ENCODE data around the gene LILRA5.

Gene LILRA5

GRCh38 chr19:54319892-54320670, 7.1 kb upstream of the LILRA5 start:
- no peak for TF ChIP-seq CTCF (conservative IDR thresholded peaks at IDR 0.05; ENCODE audit: low read depth, low read length)
- DNase-seq (ENCODE audit: low read depth) = no peak

GRCh38 chr19:54319049-54319448, 6.1 kb upstream of the LILRA5 start:
- no peak for TF ChIP-seq CTCF (conservative IDR thresholded peaks at IDR 0.05; ENCODE audit: low read depth, low read length)
- DNase-seq (ENCODE audit: low read depth) = no peak
- H3K4me3 ChIP-seq (ENCODE audit: low read depth, low read length) = no peak overlapping the region

More at GRCh38 chr19:54319892-54320670, 7.1 kb upstream of the LILRA5 start:
- H3K4me3 ChIP-seq (ENCODE audit: low read depth, low read length) = no peak overlapping the region

GRCh38 chr19:54317965-54318240, 4.9 kb upstream of the LILRA5 start:
- TF ChIP-seq CTCF (conservative IDR thresholded peaks at IDR 0.05; ENCODE audit: low read depth, low read length) = no peak

GRCh38 chr19:54317108-54317964, 4.4 kb upstream of the LILRA5 start:
- no peak for TF ChIP-seq CTCF (conservative IDR thresholded peaks at IDR 0.05; ENCODE audit: low read depth, low read length)
- DNase-seq (ENCODE audit: low read depth) = no peak
- no peak overlapping the region for H3K4me3 ChIP-seq (ENCODE audit: low read depth, low read length)

More at GRCh38 chr19:54317965-54318240, 4.9 kb upstream of the LILRA5 start:
- DNase-seq (ENCODE audit: low read depth) = no peak
- H3K4me3 ChIP-seq (ENCODE audit: low read depth, low read length) = no peak overlapping the region

GRCh38 chr19:54316746-54317107, 3.8 kb upstream of the LILRA5 start:
- no peak for TF ChIP-seq CTCF (conservative IDR thresholded peaks at IDR 0.05; ENCODE audit: low read depth, low read length)
- no peak for DNase-seq (ENCODE audit: low read depth)
- H3K4me3 ChIP-seq (ENCODE audit: low read depth, low read length) = no peak overlapping the region

GRCh38 chr19:54315956-54316355, 3.0 kb upstream of the LILRA5 start:
- TF ChIP-seq CTCF (conservative IDR thresholded peaks at IDR 0.05; ENCODE audit: low read depth, low read length) = no peak
- no peak for DNase-seq (ENCODE audit: low read depth)
- H3K4me3 ChIP-seq (ENCODE audit: low read depth, low read length) = no peak overlapping the region
